Measurements from ENCODE around the gene HAL. TPM values are rescaled to one million over a fixed set of nuclear protein-coding genes. Genes with fewer than 3 reads are reported as not detected.

HAL gene
- total and polyA plus RNA-seq, 2 of the 13 experiments (the other 11 are each of a cell fraction or from before 2014, with no cell fraction given): 0.89 to 37.8 TPM

- TF ChIP-seq HMGA1 (CRISPR knock-in tag; conservative IDR thresholded peaks at IDR 0.05) (no peak), ZNF567 (CRISPR knock-in tag; IDR thresholded peaks at IDR 0.05; ENCODE audit: borderline replicate concordance) (no peak), ZNF382 (CRISPR knock-in tag; IDR thresholded peaks at IDR 0.05; ENCODE audit: borderline replicate concordance) (no peak), ZSCAN29 (CRISPR knock-in tag; conservative IDR thresholded peaks at IDR 0.05) (peak; percentile 2; the same call in 1 of the 2 replicates), MEF2D (CRISPR knock-in tag; IDR thresholded peaks at IDR 0.05) (no peak), ZNF598 (CRISPR knock-in tag; IDR thresholded peaks at IDR 0.05; ENCODE audit: borderline replicate concordance) (no peak; the same call in 1 of the 2 replicates), ZNF619 (CRISPR knock-in tag; IDR thresholded peaks at IDR 0.05) (no peak; the same call in 1 of the 2 replicates), PRMT3 (CRISPR knock-in tag; IDR thresholded peaks at IDR 0.05; ENCODE audit: borderline replicate concordance, low read depth) (0 out of 2 replicates have a peak, but pooled peaks have one; percentile 2), NFKB2 (CRISPR knock-in tag; IDR thresholded peaks at IDR 0.05; ENCODE audit: borderline replicate concordance) (peak; percentile 39; the same call in 1 of the 2 replicates), ZNF143 (CRISPR knock-in tag; IDR thresholded peaks at IDR 0.05) (no peak), PLRG1 (conservative IDR thresholded peaks at IDR 0.05) (no peak), ZNF274 (CRISPR knock-in tag; IDR thresholded peaks at IDR 0.05) (peak; percentile 52; the same call in 1 of the 2 replicates)
- TF ChIP-seq, protein P1, sequence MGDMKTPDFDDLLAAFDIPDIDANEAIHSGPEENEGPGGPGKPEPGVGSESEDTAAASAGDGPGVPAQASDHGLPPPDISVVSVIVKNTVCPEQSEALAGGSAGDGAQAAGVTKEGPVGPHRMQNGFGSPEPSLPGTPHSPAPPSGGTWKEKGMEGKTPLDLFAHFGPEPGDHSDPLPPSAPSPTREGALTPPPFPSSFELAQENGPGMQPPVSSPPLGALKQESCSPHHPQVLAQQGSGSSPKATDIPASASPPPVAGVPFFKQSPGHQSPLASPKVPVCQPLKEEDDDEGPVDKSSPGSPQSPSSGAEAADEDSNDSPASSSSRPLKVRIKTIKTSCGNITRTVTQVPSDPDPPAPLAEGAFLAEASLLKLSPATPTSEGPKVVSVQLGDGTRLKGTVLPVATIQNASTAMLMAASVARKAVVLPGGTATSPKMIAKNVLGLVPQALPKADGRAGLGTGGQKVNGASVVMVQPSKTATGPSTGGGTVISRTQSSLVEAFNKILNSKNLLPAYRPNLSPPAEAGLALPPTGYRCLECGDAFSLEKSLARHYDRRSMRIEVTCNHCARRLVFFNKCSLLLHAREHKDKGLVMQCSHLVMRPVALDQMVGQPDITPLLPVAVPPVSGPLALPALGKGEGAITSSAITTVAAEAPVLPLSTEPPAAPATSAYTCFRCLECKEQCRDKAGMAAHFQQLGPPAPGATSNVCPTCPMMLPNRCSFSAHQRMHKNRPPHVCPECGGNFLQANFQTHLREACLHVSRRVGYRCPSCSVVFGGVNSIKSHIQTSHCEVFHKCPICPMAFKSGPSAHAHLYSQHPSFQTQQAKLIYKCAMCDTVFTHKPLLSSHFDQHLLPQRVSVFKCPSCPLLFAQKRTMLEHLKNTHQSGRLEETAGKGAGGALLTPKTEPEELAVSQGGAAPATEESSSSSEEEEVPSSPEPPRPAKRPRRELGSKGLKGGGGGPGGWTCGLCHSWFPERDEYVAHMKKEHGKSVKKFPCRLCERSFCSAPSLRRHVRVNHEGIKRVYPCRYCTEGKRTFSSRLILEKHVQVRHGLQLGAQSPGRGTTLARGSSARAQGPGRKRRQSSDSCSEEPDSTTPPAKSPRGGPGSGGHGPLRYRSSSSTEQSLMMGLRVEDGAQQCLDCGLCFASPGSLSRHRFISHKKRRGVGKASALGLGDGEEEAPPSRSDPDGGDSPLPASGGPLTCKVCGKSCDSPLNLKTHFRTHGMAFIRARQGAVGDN (CRISPR knock-in tag; IDR thresholded peaks at IDR 0.05): peak; percentile 94
- TF ChIP-seq, protein P2, sequence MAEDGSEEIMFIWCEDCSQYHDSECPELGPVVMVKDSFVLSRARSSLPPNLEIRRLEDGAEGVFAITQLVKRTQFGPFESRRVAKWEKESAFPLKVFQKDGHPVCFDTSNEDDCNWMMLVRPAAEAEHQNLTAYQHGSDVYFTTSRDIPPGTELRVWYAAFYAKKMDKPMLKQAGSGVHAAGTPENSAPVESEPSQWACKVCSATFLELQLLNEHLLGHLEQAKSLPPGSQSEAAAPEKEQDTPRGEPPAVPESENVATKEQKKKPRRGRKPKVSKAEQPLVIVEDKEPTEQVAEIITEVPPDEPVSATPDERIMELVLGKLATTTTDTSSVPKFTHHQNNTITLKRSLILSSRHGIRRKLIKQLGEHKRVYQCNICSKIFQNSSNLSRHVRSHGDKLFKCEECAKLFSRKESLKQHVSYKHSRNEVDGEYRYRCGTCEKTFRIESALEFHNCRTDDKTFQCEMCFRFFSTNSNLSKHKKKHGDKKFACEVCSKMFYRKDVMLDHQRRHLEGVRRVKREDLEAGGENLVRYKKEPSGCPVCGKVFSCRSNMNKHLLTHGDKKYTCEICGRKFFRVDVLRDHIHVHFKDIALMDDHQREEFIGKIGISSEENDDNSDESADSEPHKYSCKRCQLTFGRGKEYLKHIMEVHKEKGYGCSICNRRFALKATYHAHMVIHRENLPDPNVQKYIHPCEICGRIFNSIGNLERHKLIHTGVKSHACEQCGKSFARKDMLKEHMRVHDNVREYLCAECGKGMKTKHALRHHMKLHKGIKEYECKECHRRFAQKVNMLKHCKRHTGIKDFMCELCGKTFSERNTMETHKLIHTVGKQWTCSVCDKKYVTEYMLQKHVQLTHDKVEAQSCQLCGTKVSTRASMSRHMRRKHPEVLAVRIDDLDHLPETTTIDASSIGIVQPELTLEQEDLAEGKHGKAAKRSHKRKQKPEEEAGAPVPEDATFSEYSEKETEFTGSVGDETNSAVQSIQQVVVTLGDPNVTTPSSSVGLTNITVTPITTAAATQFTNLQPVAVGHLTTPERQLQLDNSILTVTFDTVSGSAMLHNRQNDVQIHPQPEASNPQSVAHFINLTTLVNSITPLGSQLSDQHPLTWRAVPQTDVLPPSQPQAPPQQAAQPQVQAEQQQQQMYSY (CRISPR knock-in tag; IDR thresholded peaks at IDR 0.05): no peak
- TF ChIP-seq, protein P3, sequence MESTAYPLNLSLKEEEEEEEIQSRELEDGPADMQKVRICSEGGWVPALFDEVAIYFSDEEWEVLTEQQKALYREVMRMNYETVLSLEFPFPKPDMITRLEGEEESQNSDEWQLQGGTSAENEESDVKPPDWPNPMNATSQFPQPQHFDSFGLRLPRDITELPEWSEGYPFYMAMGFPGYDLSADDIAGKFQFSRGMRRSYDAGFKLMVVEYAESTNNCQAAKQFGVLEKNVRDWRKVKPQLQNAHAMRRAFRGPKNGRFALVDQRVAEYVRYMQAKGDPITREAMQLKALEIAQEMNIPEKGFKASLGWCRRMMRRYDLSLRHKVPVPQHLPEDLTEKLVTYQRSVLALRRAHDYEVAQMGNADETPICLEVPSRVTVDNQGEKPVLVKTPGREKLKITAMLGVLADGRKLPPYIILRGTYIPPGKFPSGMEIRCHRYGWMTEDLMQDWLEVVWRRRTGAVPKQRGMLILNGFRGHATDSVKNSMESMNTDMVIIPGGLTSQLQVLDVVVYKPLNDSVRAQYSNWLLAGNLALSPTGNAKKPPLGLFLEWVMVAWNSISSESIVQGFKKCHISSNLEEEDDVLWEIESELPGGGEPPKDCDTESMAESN (CRISPR knock-in tag; conservative IDR thresholded peaks at IDR 0.05): 0 out of 2 replicates have a peak, but pooled peaks have one; percentile 0
These were observed 709 bp downstream of the HAL start (continued) for GRCh38 chr12:95995238-95996031.
